Measurements from ENCODE around the gene TMEM89.

The TMEM89 gene

GRCh38 chr3:48651771-48652170 is 30.2 kb upstream of the TMEM89 start:
- peaks cover 24% of the 10 kb centered on the region for H3K36me3 Mint-ChIP-seq (ENCODE audit: low read depth)
- H3K9me3 Mint-ChIP-seq = no peaks in the 10 kb centered on the region
- no peak overlapping the region for H3K27ac Mint-ChIP-seq
- no peaks in the 10 kb centered on the region for H3K27me3 Mint-ChIP-seq
- no peak overlapping the region for H3K4me3 Mint-ChIP-seq
- peaks cover 12% of the 10 kb centered on the region for H3K4me1 Mint-ChIP-seq (ENCODE audit: low read depth)
- no peak for DNase-seq

GRCh38 chr3:48650723-48651122 is 29.2 kb upstream of the TMEM89 start:
- Mint-ChIP-seq H3K9me3 (no peaks in the 10 kb centered on the region), H3K4me1 (ENCODE audit: low read depth) (peaks cover 7% of the 10 kb centered on the region), H3K27me3 (no peaks in the 10 kb centered on the region), H3K4me3 (no peak overlapping the region), H3K27ac (no peak overlapping the region), H3K36me3 (ENCODE audit: low read depth) (peaks cover 27% of the 10 kb centered on the region)
- DNase-seq = no peak

GRCh38 chr3:48648188-48648850 is 26.8 kb upstream of the TMEM89 start:
- no peaks in the 10 kb centered on the region for H3K4me1 Mint-ChIP-seq (ENCODE audit: low read depth)
- no peaks in the 10 kb centered on the region for H3K9me3 Mint-ChIP-seq
- no peaks in the 10 kb centered on the region for H3K27me3 Mint-ChIP-seq
- H3K4me3 Mint-ChIP-seq = no peak overlapping the region
- H3K27ac Mint-ChIP-seq = no peak overlapping the region
- DNase-seq = no peak
- H3K36me3 Mint-ChIP-seq (ENCODE audit: low read depth) = peaks cover 21% of the 10 kb centered on the region

- no peaks in the 10 kb centered on the region for H3K9me3 Mint-ChIP-seq
- H3K4me1 Mint-ChIP-seq (ENCODE audit: low read depth) = no peaks in the 10 kb centered on the region
- H3K27me3 Mint-ChIP-seq = no peaks in the 10 kb centered on the region
- no peak for DNase-seq
- H3K27ac Mint-ChIP-seq = no peak overlapping the region
- peaks cover 20% of the 10 kb centered on the region for H3K36me3 Mint-ChIP-seq (ENCODE audit: low read depth)
- no peak overlapping the region for H3K4me3 Mint-ChIP-seq
Observed at GRCh38 chr3:48647714-48648113, 26.1 kb upstream of the TMEM89 start.

- Mint-ChIP-seq H3K4me1 (ENCODE audit: low read depth) (no peaks in the 10 kb centered on the region), H3K4me3 (no peak overlapping the region), H3K27ac (no peak overlapping the region), H3K9me3 (no peaks in the 10 kb centered on the region), H3K27me3 (no peaks in the 10 kb centered on the region), H3K36me3 (ENCODE audit: low read depth) (peaks cover 25% of the 10 kb centered on the region)
- DNase-seq = no peak
Observed at GRCh38 chr3:48644898-48645760, 23.6 kb upstream of the TMEM89 start.

GRCh38 chr3:48642605-48643004 is 21.0 kb upstream of the TMEM89 start:
- Mint-ChIP-seq H3K36me3 (ENCODE audit: low read depth) (peaks cover 34% of the 10 kb centered on the region), H3K27me3 (no peaks in the 10 kb centered on the region), H3K9me3 (no peaks in the 10 kb centered on the region), H3K4me3 (no peak overlapping the region), H3K27ac (no peak overlapping the region), H3K4me1 (ENCODE audit: low read depth) (no peaks in the 10 kb centered on the region)
- no peak for DNase-seq

- no peak overlapping the region for H3K27ac Mint-ChIP-seq
- peaks cover 5% of the 10 kb centered on the region for H3K4me1 Mint-ChIP-seq (ENCODE audit: low read depth)
- DNase-seq = no peak
- H3K9me3 Mint-ChIP-seq = no peaks in the 10 kb centered on the region
- no peaks in the 10 kb centered on the region for H3K27me3 Mint-ChIP-seq
- peaks cover 31% of the 10 kb centered on the region for H3K36me3 Mint-ChIP-seq (ENCODE audit: low read depth)
- H3K4me3 Mint-ChIP-seq = no peak overlapping the region
Observed at GRCh38 chr3:48641396-48641795, 19.8 kb upstream of the TMEM89 start.

GRCh38 chr3:48639944-48640606 is 18.5 kb upstream of the TMEM89 start:
- Mint-ChIP-seq H3K4me1 (ENCODE audit: low read depth) (peaks cover 12% of the 10 kb centered on the region), H3K36me3 (ENCODE audit: low read depth) (peaks cover 32% of the 10 kb centered on the region), H3K27ac (no peak overlapping the region), H3K27me3 (no peaks in the 10 kb centered on the region), H3K9me3 (no peaks in the 10 kb centered on the region), H3K4me3 (no peak overlapping the region)
- no peak for DNase-seq

GRCh38 chr3:48637305-48637704 is 15.7 kb upstream of the TMEM89 start:
- Mint-ChIP-seq H3K27ac (peak overlapping the region; percentile 20), H3K27me3 (no peaks in the 10 kb centered on the region), H3K36me3 (ENCODE audit: low read depth) (peaks cover 32% of the 10 kb centered on the region), H3K4me3 (no peak overlapping the region), H3K9me3 (no peaks in the 10 kb centered on the region), H3K4me1 (ENCODE audit: low read depth) (peaks cover 23% of the 10 kb centered on the region)
- no peak for DNase-seq

GRCh38 chr3:48636149-48636655 is 14.6 kb upstream of the TMEM89 start:
- no peak for DNase-seq
- Mint-ChIP-seq H3K27ac (no peak overlapping the region), H3K9me3 (no peaks in the 10 kb centered on the region), H3K36me3 (ENCODE audit: low read depth) (peaks cover 32% of the 10 kb centered on the region), H3K4me3 (peak overlapping the region; percentile 86), H3K4me1 (ENCODE audit: low read depth) (peaks cover 23% of the 10 kb centered on the region), H3K27me3 (no peaks in the 10 kb centered on the region)

GRCh38 chr3:48635222-48636021 is 13.9 kb upstream of the TMEM89 start, which contains the start of gene SLC26A6:
SLC26A6 (minus strand) TSS chr3:48635461; CDS start chr3:48635393, 68 bp downstream.
- no peaks in the 10 kb centered on the region for H3K9me3 Mint-ChIP-seq

GRCh38 chr3:48634661-48635221 is 13.2 kb upstream of the TMEM89 start:
- H3K9me3 Mint-ChIP-seq = no peaks in the 10 kb centered on the region
- H3K27me3 Mint-ChIP-seq = no peaks in the 10 kb centered on the region
- peaks cover 43% of the 10 kb centered on the region for H3K36me3 Mint-ChIP-seq (ENCODE audit: low read depth)
- peaks cover 23% of the 10 kb centered on the region for H3K4me1 Mint-ChIP-seq (ENCODE audit: low read depth)
- DNase-seq = peak; percentile 74
- peak overlapping the region; percentile 86 for H3K4me3 Mint-ChIP-seq
- H3K27ac Mint-ChIP-seq = peak overlapping the region; percentile 47

More at GRCh38 chr3:48635222-48636021, 13.9 kb upstream of the TMEM89 start, which contains the start of gene SLC26A6:
- peak; percentile 96 for DNase-seq
- peaks cover 23% of the 10 kb centered on the region for H3K4me1 Mint-ChIP-seq (ENCODE audit: low read depth)
- no peaks in the 10 kb centered on the region for H3K27me3 Mint-ChIP-seq
- peaks cover 40% of the 10 kb centered on the region for H3K36me3 Mint-ChIP-seq (ENCODE audit: low read depth)
- peak within 1 kb of the TSS; percentile 87 for H3K27ac Mint-ChIP-seq
- peak within 1 kb of the TSS; percentile 86 for H3K4me3 Mint-ChIP-seq

GRCh38 chr3:48633743-48634142 is 12.2 kb upstream of the TMEM89 start:
- Mint-ChIP-seq H3K4me1 (ENCODE audit: low read depth) (peaks cover 23% of the 10 kb centered on the region), H3K27ac (no peak overlapping the region), H3K36me3 (ENCODE audit: low read depth) (peaks cover 44% of the 10 kb centered on the region), H3K27me3 (no peaks in the 10 kb centered on the region), H3K9me3 (no peaks in the 10 kb centered on the region), H3K4me3 (peak overlapping the region; percentile 86)
- DNase-seq = no peak

Measured in activated T-cell treated with anti-CD3 and anti-CD28 coated beads, Interleukin-2, amount 50 U/mL, for 24 hours (primary cell).